GM18508 (cell line): ENCODE data around the gene GPATCH2.
A peak's percentile ranks its signal among the peaks of the same experiment; 100 is the strongest.

Experiments
- ATAC-seq: cut with Tn5 transposase; IDR thresholded peaks from one replicate; pipeline ENCODE4 v1.9.1; 2021; ENCODE audit warnings: moderate number of reproducible peaks; ENCODE audit not compliant: insufficient read depth, unreplicated experiment

GPATCH2 gene

DNA sequence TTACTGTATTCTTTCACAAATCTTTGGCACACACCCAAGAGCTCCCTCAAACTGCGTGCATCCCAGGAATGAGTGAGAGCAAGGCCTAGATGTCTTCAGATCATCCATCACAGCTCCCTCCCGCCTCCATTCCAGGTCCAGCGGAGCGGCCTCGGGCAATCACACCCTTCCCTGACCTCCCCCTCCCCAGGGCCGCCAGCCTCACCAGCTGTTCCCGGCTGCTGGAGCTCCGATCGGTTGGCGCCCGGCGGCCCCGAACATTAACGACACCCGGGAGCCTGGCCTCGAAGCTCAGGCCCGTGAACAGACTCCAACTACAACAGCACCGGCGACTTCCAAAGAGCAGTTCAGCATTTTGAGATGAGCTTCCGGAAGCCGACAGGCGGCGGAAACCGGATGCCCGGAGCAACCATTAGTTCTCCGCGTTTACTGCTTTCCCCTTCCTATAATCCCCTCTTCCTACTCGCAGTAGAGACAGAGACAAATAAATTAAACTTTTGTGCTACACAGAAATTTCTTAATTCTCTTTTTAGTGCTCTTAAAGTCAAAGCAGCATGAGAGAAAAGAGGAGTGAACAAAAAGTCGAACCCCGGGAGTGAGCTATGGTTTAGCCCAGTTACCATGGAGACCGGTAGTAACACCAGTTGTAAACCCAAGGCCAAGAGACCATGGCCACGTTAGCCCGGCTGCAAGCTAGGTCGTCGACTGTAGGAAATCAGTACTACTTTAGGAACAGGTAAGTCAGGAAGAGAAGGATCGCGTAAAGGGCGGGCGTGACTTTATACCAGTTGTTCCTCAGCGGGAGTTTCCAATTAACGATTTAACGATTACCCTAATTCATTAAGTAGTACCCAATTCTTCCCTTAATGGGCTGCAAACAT is at the start of gene GPATCH2, which contains the start of gene SPATA17:
Gene GPATCH2 (minus strand): TSS at position 380 of the 881 bp plus-strand sequence. CDS start 119 bp downstream, at position 261.
Gene SPATA17 (plus strand): TSS at position 634 of the 881 bp plus-strand sequence. CDS start 35 bp downstream, at position 669.
- ATAC-seq = peak; percentile 96

DNA sequence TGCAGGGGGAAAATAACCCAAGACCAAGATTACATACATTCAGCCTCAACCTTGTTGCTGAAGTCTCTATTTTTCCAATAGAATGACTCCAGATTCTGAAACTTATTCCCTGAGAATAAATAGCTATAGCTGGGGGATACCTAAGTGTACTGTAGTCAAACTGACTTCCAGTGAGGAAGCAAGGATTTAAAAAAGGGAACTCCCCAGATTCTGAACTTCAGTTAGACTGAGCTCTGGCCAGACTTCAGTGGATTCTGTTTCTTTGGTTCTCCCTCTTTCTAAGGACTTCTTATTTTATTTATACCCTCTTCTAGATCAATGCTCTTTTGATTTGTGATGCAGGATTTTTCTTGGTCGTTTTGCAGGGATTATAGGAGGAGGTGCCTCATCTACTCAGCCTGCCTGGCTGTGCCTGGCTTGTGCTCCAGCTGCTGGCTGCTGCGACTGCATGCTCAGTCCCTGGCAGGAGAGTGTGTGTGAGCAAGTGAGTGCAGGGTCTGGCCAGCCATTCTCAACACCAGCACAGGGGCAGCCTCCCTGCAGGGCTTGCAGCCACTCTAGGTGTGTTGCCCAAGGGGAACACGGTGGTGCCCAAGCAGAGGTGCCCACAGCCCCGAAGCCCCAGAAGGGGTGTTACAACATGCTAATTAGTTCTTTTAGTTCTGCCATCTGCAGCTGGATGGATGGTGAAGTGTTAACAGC is 43.3 kb upstream of the GPATCH2 start:
- ATAC-seq = no peak

DNA sequence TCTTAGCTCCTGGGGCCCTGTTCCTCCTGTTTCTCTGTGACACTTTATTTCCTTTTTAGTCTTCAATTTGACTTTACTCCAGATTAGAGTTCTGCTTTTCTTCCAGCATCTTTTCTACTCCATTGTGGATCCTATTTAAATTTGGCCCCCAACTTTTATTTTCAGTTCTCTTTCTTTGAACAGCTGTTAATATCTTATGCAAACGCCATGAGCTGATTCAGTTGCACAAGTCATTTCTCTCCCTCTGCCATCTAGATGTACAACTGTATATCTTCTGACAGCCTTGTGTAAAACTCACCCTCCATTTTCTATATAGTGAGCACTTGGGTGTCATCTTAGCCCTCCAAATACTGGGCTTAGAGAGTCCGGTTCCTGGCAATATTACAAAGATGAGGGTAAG is 42.5 kb upstream of the GPATCH2 start:
- no peak for ATAC-seq

GRCh38 chr1:217668351-217668940 is 37.6 kb upstream of the GPATCH2 start:
- no peak for ATAC-seq

GRCh38 chr1:217661407-217661806 is 30.5 kb upstream of the GPATCH2 start:
- no peak for ATAC-seq

DNA sequence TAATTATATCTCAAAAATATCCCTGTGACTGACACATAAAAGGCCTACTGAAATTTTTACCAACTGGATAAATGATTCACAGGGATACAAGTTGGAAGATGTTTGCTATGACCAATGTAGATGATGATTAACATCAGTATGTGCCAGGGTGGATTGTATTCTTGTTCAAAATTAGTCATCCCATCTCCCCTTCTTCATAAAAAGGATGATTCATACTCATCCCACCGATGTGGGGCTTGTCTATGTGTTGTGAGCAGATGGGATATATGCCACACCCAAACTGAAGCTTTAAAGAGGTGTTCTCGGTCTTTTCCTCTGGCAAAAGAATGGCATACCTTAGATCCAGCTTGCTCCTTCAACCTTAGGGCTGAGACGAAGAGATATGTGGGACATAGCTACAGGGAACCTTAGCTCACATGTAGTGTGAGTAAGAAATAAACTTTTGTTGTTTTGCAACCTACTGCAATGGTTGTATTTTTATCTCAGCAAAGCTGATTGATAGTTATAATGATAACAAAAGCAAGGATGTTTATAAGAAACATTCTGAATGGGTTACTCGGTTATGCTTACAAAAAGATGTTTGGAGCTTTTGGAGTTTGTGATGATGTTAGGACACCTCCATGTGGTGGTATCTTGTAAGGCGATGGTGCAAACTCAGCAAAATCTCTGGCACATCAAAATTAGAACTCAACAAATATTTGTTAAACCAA is 29.6 kb upstream of the GPATCH2 start:
- no peak for ATAC-seq

GRCh38 chr1:217650674-217651073 is 19.8 kb upstream of the GPATCH2 start:
- no peak for ATAC-seq

DNA sequence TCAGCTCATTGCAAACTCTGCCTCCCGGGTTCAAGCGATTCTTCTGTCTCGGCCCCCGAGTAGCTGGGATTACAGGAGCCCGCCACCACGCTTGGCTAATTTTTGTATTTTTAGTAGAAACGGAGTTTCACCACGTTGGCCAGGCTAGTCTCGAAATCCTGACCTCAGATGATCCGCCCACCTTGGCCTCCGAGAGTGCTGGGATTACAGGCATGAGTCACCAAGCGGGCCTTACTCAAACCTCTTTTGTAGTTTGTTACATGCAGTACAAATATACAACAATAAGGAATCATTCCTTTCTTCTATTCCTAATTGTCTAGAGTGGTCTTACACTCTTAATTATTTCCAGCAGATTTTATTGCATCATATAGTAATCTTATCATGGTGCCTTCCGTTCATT is 16.9 kb upstream of the GPATCH2 start:
- ATAC-seq = no peak

- no peak for ATAC-seq
Measured at GRCh38 chr1:217642455-217642854, 11.6 kb upstream of the GPATCH2 start.

GRCh38 chr1:217627431-217627830 is 3.5 kb downstream of the GPATCH2 start:
- no peak for ATAC-seq

DNA sequence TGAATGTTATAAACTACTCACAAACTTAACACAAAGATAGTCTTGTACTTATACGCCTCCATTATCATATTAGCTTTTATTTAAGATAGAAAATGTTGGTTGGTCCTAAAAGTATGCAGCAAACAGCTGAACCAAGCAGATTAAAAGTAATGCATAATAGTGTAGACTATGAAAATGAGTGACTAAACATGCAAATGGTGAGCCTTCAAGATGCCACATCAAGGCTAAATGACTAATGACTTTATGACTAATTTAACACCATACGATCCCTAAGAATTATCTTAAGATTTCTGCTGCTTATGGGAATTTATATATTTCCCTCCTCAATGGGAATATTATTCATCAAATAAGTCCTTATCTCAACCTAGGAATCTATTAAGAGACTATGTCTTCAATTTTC is 4.6 kb downstream of the GPATCH2 start:
- ATAC-seq = no peak

- no peak for ATAC-seq
Measured at GRCh38 chr1:217622042-217622441, 8.8 kb downstream of the GPATCH2 start.

DNA sequence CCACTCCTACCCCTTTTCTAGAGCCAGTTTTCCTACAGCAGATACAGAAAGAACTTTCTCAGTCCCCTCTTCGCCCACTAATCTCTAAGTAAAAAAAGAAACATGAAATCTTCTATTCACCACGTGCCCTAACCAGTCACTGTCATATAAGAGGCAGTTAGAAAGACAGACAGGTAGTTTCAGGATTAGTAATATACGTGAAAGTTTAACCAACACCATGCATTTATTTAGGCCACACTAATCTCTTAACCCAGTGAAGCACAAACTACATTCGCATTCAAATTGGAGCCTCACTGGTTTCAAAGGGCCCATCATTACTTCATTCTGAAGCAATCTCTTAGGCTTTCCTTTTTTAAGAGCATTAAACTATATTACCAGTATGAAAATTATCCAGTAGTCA is 10.1 kb downstream of the GPATCH2 start:
- peak; percentile 100 for ATAC-seq

DNA sequence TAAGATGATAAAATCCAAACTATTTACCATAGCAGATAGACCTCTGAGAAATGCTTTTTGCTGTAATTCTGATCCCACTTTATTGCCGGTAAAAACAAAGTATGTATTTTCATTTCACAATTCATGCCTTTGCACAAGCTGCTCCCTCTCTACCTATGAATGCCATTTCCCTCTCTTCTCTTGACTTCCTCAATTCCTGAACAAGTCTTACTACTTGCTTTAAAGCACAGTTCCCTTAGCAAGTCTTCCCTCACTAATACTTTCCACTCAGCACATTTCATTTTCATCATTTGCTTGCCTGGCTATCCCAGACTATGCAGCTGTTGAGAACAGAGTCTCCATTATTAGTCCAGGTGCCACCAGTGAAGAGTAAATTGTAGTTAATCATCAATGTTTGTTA is 13.8 kb downstream of the GPATCH2 start:
- no peak for ATAC-seq

- ATAC-seq = no peak
Measured at GRCh38 chr1:217614200-217614712, 16.6 kb downstream of the GPATCH2 start.

- ATAC-seq = no peak
Measured at GRCh38 chr1:217605390-217605789, 25.5 kb downstream of the GPATCH2 start.

- ATAC-seq = no peak
Measured at GRCh38 chr1:217602380-217602779, 28.5 kb downstream of the GPATCH2 start.

- ATAC-seq = no peak
Measured at GRCh38 chr1:217599154-217599553, 31.7 kb downstream of the GPATCH2 start.

GRCh38 chr1:217590598-217590997 is 40.3 kb downstream of the GPATCH2 start:
- ATAC-seq = no peak

DNA sequence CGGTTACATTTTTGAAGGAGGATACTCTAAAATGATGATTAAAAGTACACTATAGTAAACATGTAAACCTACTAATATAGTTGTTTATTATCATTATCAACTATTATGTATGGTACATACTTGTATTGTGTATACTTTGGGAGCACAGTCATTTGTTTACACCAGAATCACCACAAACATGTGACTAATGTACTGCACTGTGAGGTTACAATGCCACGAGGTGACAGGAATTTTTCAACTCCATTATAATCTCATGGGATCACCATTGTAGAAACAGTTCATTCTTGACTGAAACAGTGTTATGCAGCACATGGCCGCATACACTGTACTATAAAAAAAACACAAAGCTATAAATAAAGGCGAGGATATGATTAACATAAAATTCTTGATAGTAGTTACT is 44.3 kb downstream of the GPATCH2 start:
- ATAC-seq = no peak
